GM21526 (cell line): ENCODE data around the gene KLHL5.
"Not testable (repeated sequence)": the region's sequence is repeated elsewhere in the genome, so short reads cannot be mapped to it uniquely, and the experiment has no call there.

Experiments used
- ATAC-seq: cut with Tn5 transposase; IDR thresholded peaks from one replicate; pipeline ENCODE4 v1.9.1; 2021; ENCODE audit warnings: moderate library complexity; ENCODE audit not compliant: unreplicated experiment, low FRiP score

Gene KLHL5

GRCh38 chr4:39083164-39083563, 21.1 kb downstream of the KLHL5 start:
- ATAC-seq: no peak

DNA sequence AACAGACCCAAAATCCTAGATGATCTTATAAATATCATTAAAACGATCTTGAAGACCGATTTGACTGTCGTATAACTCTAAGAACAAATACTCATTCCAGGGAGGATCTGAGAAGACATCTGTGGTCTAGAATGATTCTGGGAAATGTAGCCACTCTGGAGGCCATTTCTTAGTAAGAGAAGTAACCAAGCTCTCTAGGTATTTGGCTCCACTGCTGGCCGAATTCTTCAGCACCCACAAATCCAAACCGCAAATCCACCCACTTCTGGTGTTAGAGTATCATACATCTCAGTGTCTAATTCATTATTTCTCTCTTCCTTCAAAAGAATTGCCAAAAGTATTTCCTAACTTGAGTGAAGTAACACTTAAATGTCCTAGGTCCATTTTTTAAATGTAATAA, 23.9 kb downstream of the KLHL5 start:
- no peak for ATAC-seq

DNA sequence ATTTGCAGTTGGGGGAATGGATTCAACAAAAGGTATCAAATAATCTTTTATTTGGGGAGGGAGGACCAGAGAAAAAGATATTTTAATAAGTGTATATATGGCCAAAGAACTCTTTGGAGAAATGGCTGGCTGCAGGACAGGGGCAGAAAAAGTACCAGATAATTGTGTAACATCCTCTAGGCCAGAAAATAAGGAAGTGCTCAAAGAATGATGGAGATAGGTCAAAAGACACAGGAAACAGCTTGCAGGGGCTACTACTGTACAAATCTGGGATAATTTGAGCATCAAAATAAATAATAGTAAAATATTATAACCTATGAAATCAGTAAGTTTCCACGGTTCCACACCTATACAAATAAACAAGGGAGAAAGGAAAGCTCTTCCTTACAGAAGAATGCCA, 34.8 kb downstream of the KLHL5 start:
- no peak for ATAC-seq

DNA sequence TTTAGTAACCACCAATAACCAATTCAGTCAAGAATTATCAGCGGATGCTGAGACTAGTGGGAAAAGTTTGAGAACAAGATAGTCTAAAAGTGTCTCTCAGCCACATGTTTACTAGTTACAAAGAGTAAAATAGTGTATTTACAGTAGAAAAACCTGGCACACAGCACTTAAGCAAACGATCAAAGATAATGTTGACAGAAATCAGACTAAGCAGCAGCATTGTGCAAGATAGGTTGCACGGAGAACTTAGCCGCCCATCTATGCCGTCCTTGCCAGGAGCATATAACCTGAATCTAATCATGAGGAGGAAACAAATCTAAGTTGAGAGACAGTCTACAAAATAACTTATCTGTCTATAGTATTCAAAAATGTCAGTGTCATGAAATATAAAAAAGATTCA, 35.3 kb downstream of the KLHL5 start:
- ATAC-seq: no peak

DNA sequence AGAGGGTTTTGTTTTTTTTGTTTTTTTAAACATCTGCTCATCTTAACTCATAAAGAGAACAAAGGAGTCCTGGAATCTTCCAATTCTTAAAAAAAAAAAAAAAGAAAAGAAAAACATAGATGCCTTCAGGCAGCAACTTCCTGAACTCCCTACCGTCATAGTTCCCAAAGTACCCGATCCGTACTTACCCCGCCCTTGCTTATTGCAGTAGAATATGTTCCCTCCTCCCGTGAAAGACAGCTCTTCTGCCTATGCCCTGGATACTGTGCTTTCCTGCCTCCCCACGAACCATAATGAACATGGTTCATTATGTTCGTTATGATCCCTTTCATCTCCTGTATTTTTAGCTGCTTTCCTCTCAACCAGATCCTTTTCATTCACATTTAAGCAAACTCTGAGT, 40.3 kb downstream of the KLHL5 start:
- ATAC-seq: no peak

DNA sequence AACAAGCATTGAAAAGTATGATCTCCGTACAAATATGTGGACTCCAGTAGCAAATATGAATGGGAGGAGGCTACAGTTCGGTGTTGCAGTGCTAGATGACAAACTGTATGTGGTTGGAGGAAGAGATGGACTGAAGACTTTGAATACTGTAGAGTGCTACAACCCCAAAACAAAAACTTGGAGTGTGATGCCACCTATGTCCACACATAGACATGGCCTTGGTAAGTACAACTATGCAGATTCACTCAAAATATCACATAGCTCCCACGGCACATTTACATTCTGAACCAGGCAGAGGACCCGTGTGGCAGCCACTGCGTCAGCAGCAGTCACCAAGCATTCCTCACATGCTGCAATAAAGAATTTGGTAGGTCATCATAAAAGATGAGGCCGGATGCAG, 41.3 kb downstream of the KLHL5 start:
- ATAC-seq: no peak

GRCh38 chr4:39104255-39104654, 42.2 kb downstream of the KLHL5 start:
- no peak for ATAC-seq

- ATAC-seq: no peak
Observed at GRCh38 chr4:39106011-39106410, 44.0 kb downstream of the KLHL5 start.

- ATAC-seq: no peak
Observed at GRCh38 chr4:39114436-39114835, 52.4 kb downstream of the KLHL5 start.

DNA sequence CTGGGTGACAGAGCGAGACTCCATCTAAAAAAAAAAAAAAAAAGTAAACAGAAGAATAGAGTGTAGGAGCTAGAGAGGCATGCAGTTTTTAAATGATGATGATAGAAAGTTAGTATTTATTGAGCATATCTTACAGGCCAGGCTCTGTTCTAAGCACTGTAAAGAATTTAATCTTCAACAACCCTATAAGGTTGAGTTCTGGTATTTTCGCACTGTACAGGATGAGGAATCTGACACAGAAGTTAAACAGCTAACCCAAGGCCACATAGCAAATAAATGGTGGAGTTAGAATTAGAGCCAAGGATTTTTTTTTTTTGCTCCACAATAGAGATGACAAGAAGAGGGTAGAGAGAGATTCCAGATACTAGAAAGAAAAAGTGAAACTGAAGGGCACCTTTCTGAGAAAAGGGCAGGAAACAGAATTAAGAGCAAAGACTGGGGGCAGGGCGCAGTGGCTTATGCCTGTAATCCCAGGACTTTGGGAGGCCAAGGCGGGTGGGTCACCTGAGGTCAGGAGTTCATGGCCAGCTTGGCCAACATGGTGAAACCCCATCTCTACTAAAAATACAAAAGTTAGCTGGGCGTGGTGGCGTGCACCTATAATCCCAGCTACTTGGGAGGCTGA, 56.1 kb downstream of the KLHL5 start:
- ATAC-seq: no peak

GRCh38 chr4:39120418-39120817, 58.4 kb downstream of the KLHL5 start:
- no peak for ATAC-seq

- peak; percentile 82 for ATAC-seq
Observed at GRCh38 chr4:39124885-39125599, 63.0 kb downstream of the KLHL5 start.

DNA sequence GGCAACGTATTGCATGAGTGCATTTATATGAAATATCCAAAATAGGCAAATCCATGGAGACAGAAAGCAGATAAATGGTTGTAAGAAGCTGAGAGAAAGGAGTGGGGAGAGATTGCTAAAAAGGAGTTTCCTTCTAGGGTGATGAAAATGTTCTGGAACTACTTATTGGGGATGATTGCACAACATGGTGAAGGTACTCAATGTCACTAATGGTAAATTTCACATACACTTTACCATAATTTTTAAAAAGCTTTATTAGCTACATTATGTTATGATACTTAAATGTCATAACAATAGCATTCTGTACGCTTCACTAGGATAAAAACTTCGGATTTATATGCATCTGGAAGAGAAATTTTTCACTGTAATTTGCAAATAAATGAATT, 63.6 kb downstream of the KLHL5 start:
- ATAC-seq: no peak

DNA sequence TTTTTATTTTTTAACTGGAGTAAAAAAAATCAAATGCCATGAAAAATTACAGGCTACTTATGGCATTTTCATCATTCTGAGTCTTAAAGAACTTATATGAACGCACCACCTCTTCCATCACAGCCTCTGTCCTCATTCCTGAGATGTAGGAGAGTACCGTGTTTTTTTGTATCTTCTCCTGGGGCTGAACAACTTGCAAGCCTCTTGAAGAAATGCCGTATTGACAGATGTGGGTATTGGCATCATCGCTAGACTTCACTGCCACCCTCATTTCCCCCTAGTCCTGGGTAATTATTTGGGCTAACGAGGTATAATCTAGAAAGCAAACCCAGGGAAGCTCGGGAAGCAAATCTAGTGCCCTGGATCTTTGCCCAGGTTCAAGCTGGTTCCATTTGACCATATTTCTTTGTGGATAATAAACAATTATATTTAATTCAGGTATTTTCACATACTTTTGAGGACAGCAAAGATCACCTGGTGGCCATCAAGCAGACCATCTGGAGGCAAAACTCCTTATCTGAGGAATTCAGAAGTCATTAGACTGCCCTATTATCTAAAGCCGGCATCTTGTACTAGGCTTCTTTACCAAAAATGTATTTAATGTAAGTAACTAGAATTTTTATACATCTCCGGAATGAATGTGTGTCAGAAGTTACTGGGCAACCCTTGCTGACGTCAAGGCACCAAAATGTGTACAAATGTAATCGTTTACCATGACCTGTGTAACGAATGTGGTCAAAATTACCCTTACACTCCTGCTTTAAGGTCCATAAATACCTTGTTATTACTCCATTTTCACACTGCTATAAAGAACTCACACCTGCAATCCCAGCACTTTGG, 64.4 kb downstream of the KLHL5 start:
- no peak for ATAC-seq

- ATAC-seq: no peak
Observed at GRCh38 chr4:39133623-39134022, 71.6 kb downstream of the KLHL5 start.

- no peak for ATAC-seq
Observed at GRCh38 chr4:39134683-39135306, 72.8 kb downstream of the KLHL5 start.

- ATAC-seq: not testable (repeated sequence)
Observed at GRCh38 chr4:39138227-39138626, 76.2 kb downstream of the KLHL5 start.

- no peak for ATAC-seq
Observed at GRCh38 chr4:39146211-39146610, 84.2 kb downstream of the KLHL5 start.

DNA sequence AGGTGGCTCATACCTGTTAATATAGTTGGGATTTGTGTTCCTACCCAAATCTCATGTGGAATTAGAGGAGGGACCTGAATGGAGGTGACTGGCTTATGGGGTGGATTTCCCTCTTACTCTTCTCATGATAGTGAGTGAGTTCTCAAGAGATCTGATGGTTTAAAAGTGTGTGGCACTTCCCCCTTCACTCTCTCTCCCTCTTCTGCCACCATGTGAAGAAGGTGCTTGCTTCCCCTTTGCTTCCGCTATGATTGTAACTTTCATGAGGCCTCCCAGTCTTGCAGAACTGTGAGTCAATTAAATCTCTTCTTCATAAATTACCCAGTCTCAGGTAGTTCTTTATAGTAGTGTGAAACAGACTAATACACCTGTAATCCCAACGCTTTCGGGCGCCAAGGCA, 92.0 kb downstream of the KLHL5 start:
- ATAC-seq: no peak

GRCh38 chr4:39157520-39157919, 95.5 kb downstream of the KLHL5 start:
- no peak for ATAC-seq

DNA sequence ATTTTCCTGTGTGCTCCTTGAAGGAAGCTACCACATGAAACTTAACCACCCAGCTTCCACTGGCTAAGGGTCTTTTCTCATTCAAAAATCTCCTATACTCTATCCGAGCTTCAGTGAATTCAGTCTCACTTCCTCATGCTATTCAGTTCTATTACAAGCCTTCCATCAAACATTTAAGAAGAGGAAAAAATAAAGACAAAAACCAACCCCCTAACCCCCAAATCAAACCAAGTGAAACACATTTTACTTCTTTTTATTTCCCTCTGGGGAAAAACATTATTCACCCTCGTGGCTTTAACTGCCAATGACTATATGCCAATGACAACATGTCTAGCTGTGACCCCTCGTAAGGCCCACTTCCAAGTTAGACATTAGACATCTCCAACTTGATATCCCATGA, 104.1 kb downstream of the KLHL5 start:
- ATAC-seq: peak; percentile 57
